ENCODE data around the gene PPHLN1.

- TF ChIP-seq CTCF (IDR thresholded peaks at IDR 0.05) (no peak), POLR2A (IDR thresholded peaks at IDR 0.05) (no peak)
These were observed 10.9 kb upstream of the PPHLN1 start for GRCh38 chr12:42315108-42315507.

Measured in transverse colon (tissue), 3 donors.